Ovary (tissue), 3 donors: ENCODE data around the gene UNCX.

Experiments
- CTCF ChIP-seq, 3 donors: fragments of 450-650 bp in 2 of 3; fragments of 200-600 bp in 1 of 3; IDR thresholded peaks; one replicate each; pipeline versions ENCODE4 v1.5.1 to v1.8.0; 2016 to 2022; ENCODE audit warnings: antibody characterized with exemption in 3 of 3, mild to moderate bottlenecking in 1 of 3
- EP300 ChIP-seq: sonication (generic); formaldehyde crosslinking; IDR thresholded peaks from one replicate; pipeline ENCODE4 v1.6.1; 2017; ENCODE audit warnings: antibody characterized with exemption
- POLR2A ChIP-seq: fragments of 450-650 bp; IDR thresholded peaks from one replicate; pipeline ENCODE4 v1.6.1; 2017; ENCODE audit warnings: antibody characterized with exemption, mild to moderate bottlenecking, moderate library complexity
- donor health status: DM: no; HTN: no; CAD: no.

GRCh38 chr7:1240517-1241257 is 8.0 kb downstream of the UNCX start:
- TF ChIP-seq POLR2A (no peak), CTCF (IDR thresholded peaks at IDR 0.05) (no peak), EP300 (no peak)
